IPS-18c (cell line): Measurements from ENCODE around the gene PSEN1.

ENCODE experiments used
- H3K4me3 ChIP-seq: 2 replicates; pipeline ENCODE4 v1.7.0; 2013; ENCODE audit warnings: low read depth, mild to moderate bottlenecking, low read length, moderate library complexity; ENCODE audit not compliant: insufficient read depth
- H3K9me3 ChIP-seq: one replicate; pipeline ENCODE4 v1.6.1; 2013; ENCODE audit warnings: mild to moderate bottlenecking, low read length, moderate library complexity; ENCODE audit not compliant: control insufficient read depth, insufficient read depth

The PSEN1 gene

DNA sequence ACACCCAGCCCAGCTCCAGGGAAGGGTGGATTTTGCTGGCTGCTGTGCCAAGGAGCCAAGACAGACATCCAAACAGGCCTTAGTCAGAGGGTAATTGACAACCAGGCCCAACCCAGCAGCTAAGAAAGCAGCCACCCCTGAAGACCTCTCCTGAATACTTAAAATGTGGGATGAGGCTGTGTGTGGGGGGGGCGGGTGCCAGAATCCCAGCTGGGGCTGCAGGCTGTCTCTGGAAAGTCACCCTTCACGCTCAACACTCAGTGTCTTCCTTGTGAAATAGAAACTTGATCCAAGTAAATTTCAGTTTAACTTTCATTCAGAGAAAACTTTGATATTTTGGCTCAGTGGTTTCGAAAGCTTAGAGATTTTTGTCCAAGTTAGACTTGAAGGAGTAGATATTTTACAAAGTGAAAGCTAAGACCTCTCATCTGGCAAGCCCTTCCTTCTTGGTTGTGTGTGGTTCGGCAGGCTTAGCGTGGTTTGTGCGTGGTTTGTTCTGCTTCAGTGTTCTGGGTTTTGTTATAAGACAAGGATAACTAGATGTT, 106.1 kb downstream of the PSEN1 start:
- Histone ChIP-seq H3K4me3 (no peak overlapping the region), H3K9me3 (no peaks in the 10 kb centered on the region)

DNA sequence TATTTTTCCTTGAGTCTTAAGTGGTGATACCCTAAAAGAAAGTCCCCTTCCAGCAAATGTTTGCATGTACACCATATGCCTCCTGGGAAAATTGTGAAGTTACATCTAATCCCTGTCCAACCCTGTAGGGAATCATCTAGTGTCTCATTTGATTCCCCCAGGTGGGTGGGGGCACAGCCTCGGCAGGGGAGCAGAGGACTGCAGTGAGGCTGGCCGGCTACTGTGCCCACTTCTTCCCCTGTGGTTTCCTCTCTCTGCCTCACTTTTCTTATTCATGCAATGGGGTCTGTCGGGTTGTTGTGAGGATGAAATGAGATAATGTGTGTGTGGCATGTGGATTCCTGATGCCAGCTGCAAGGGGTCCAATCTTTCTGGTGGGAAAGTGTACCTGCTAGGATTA, 107.0 kb downstream of the PSEN1 start:
- Histone ChIP-seq H3K4me3 (no peak overlapping the region), H3K9me3 (no peaks in the 10 kb centered on the region)

DNA sequence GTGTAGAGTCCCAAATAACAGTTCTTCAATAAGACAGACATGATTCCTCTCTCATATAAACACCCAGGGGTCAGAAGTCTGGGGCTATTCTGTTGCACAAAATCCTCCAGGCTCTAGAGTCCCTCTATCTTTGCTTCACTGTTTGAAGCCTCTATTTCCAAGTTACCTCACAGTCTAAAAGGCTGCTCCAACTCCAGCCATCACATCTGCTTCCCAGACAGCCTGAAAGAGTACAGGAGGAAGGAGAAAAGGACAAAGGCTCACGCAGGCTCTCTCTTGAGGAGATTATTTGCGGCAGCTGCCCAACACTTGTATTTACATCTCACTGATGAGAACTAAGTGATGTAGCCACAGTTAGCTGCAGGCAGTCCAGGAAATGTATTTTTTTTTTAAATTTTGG, 107.4 kb downstream of the PSEN1 start:
- no peak overlapping the region for H3K4me3 ChIP-seq
- no peaks in the 10 kb centered on the region for H3K9me3 ChIP-seq

DNA sequence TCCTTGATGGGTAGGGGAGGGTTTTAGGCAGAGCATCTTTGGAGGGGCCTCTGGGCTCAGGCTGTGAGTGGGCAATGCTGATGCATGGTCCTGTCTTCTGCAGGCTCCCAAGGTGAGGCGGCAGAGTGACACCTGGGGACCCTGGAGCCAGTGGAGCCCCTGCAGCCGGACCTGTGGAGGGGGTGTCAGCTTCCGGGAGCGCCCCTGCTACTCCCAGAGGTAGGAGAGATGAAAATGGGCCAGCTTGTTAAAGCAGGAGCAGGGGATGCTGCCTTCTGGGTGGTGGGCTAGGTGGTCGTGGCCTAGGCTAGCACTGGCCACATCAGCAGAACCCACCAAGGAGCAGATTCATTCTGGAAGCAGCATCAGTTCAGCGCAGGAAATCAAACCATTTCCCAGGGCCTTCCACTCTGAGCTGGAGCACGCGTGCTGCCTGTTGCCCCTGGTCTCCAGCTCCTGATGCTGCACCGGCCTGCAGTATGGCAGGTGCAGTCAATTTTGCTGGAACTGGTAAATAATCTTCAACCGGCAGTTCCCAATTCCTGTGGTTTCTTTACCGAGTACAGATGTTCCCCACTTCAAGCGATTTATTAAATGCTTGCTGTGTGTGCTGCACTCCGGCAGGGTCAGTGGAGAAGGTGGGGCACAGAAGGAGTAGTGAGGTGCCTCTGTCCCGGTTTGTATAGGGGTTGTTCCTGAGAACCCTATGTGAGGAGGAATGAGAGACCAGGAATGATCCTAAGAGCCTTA, 108.4 kb downstream of the PSEN1 start:
- Histone ChIP-seq H3K4me3 (no peak overlapping the region), H3K9me3 (no peaks in the 10 kb centered on the region)

DNA sequence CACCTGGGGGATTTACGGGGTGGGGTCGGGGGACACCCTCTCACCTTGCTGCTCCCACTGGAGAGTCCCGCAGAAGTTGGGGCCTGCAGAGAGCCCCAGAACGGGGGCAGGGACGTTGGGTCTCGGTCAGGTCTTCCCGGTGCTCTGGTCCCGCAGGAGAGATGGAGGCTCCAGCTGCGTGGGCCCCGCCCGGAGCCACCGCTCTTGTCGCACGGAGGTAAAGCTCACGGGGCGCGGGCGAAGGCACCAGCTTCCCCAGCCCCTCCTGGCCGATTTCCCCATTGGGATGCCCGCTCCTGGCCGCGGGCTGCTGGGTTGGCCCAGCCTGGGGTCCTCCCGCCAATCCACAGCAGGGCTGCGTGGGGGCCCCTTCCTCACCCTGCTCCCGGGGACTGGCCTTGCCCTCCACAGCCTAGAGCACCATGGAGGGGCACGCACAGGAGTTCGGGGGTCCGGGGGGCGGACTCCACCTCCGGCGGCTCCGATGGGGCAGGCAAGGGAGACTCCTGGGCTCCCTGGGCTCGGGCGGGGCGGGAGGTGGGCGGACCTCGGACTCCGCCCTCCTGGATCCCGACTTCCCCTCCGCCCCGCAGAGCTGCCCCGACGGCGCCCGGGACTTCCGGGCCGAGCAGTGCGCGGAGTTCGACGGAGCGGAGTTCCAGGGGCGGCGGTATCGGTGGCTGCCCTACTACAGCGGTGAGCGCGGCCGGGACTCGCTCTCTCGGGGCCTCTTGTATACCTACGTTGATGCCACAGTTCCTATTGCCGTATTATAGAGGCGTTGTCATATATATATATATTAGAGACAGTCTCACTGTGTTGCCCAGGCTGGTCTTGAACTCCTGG, 109.4 kb downstream of the PSEN1 start:
- Histone ChIP-seq H3K9me3 (no peaks in the 10 kb centered on the region), H3K4me3 (peak overlapping the region; percentile 20; the same call in 1 of the 2 replicates)

DNA sequence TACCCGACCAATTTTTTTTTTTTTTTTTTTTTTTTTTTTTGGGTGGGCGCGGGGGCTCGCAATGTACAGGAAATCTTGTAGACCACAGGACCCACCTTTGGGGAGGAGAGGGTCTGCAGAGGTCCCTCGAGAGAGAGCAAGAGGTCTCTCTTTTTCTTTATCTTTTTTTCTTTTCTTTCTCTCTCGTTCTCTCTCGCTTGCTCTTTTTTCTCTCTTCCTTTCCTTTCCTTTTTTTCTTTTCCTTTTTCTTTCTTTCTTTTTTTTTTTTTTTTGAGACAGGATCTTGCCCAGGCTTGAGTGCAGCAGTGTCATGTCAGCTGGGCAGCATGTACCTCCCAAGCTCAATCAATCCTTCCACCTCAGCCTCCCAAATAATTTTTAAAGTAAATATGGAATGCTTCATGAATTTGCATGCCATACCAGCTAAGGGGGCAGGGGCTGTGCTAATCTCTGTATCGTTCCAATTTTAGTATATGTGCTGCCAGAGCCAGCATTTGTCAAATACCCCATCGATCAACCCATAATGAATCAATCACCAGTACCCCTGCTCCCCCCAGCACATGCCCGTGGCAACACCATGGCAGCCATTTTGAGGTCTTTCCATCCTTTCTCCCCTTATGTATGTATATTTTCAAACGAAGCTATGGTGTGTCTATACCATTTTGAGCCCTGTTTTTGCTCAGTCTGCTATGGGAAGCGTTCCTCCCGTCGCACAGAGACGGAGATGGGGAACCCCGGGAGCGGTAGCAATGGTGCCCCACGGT, 110.3 kb downstream of the PSEN1 start:
- no peaks in the 10 kb centered on the region for H3K9me3 ChIP-seq
- no peak overlapping the region for H3K4me3 ChIP-seq

DNA sequence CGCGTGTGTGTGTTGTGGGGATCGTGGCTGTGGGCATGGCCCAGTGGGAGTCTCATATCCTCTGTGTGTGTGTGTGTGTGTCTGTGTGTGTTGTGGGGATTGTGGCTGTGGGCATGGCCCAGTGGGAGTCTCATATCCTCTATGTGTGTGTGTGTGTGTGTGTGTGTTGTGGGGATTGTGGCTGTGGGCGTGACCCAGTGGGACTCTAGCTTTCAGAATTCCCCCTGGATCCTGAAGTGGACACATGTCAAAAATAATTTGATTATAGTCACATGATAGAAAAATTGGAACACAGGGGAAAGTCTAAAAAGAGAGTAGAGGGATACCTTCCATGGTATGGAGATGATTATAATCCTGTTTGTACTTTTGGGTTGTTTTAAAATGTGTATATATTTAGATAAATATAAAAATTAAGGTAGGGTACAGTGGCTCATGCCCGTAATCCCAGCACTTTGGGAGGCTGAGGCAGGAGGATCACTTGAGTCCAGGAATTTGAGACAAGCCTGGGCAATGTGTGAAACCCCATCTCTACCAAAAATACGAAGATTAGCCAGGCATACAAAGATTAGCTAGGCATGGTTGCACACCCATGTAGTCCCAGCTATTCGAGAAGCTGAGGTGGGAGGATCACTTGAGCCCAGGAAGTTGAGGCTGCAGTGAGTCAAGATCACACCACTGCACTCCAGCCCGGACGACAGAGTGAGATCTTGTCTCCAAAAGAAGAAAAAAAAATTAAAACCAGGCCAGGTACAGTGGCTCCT, 112.0 kb downstream of the PSEN1 start:
- H3K4me3 ChIP-seq = no peak overlapping the region
- H3K9me3 ChIP-seq = no peaks in the 10 kb centered on the region

DNA sequence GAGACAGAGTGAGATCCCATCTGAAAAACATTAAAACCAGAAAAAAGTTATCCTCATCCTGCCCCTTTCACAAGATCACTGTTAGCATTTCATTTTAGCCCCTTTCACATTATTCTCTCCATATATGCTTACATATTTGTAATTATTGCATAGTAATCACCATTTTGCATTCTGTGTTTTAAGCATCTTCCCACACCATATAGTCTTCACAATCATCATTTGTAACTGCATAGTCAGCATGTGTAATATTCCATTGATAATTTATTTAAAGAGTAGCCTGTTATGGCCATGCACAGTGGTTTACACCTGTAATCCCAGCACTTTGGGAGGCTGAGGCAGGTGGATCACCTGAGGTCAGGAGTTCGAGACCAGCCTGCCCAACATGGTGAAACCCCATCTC, 112.8 kb downstream of the PSEN1 start:
- H3K9me3 ChIP-seq = no peaks in the 10 kb centered on the region
- H3K4me3 ChIP-seq = no peak overlapping the region

DNA sequence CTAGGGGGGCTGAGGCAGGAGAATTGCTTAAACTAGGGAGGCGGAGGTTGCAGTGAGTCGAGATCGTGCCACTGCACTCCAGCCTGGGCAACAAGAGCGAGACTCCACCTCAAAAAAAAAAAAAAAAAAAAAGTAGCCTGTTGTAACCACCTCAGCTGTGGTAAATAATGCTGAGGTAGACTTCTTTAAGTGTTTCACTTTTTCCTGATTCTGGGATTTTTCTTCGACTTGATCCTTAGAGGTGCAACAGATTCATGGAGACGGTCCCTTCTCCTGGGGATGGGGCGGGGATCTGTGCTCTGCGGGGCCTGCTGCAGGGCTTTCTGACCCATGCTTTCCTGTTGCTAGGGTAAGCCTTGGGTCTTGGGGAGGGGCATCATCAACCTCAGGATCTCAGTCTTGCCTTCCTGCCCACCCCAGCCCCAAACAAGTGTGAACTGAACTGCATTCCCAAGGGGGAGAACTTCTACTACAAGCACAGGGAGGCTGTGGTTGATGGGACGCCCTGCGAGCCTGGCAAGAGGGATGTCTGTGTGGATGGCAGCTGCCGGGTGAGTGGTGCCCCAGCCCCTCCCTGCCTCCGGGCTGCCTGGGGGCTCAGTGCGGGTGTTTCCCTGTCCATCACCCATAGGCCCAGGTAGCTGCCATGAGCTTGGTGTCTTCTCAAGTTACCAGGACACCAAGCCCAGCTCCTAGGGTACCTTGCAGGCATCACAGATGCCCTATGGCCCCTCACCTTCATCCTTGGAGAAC, 113.4 kb downstream of the PSEN1 start:
- H3K4me3 ChIP-seq = no peak overlapping the region
- no peaks in the 10 kb centered on the region for H3K9me3 ChIP-seq

DNA sequence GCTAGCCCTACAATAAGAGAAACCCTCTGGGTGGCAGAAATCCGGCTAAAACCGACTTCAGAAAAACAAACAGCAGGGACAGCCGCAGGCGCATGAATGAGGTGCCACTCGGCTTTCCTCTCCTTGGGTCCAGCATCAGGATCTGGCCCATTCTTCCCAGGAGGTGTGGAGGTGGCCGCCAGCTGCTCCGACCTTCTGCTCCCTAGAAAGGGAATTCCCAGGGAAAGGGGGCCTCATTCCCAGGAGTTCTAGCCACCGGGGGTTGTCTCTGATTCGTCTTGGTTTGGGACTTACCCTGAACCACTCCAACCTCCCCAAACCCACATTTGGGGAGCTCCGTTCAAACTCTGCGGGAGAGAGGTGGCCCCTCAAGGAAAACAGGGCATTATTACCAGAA, 114.0 kb downstream of the PSEN1 start:
- Histone ChIP-seq H3K9me3 (no peaks in the 10 kb centered on the region), H3K4me3 (no peak overlapping the region)

DNA sequence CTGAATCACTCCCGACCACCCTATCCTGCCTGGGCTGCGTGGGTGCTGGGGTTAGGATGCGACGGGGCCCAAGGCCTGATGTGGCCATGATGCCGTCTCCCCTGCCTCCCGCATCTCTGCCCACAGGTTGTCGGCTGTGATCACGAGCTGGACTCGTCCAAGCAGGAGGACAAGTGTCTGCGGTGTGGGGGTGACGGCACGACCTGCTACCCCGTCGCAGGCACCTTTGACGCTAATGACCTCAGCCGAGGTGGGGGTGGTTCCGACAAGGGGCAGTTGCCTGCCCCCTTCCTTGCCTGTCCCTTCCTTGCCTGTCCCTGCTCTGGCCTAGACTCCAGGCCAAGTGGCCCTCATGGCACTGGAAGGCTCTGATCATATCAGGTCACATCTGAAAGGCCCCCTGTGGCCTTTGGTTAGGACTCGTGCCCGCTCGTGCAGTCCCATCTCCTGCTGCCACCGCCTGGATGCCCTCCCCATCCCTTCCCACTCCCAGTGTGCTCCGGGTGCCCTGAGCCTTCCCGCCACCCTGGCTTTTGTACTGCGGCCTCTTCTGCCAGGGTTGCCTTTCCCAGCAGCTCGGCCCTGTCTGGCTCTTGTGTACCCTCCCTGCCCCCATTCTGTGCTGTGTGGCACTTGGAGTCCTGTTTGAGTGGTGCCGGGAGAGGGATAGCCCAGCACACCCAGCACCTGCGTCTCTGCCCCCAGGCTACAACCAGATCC, 114.6 kb downstream of the PSEN1 start:
- no peak overlapping the region for H3K4me3 ChIP-seq
- no peaks in the 10 kb centered on the region for H3K9me3 ChIP-seq

DNA sequence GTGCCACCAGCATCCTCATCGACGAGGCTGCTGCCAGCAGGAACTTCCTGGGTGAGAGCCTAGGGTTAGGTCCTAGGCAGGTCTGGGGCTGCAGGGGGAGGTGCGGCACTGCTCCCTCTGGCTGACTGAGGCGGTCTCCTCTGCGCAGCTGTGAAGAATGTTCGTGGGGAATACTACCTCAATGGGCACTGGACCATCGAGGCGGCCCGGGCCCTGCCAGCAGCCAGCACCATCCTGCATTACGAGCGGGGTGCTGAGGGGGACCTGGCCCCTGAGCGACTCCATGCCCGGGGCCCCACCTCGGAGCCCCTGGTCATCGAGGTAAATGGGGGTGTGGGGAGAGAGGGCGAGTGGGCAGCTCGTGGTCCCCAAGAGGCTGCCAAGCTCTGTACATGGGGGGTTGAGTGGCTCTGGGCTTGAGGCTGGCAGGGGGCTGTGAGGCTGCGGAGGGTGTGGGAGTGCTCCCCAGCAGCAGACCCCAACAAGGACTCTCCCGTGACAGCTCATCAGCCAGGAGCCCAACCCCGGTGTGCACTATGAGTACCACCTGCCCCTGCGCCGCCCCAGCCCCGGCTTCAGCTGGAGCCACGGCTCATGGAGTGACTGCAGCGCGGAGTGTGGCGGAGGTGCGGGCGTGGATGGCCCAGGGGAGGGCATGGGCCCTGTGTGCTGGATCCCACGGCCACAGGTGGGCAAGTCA, 115.4 kb downstream of the PSEN1 start:
- no peaks in the 10 kb centered on the region for H3K9me3 ChIP-seq
- no peak overlapping the region for H3K4me3 ChIP-seq

DNA sequence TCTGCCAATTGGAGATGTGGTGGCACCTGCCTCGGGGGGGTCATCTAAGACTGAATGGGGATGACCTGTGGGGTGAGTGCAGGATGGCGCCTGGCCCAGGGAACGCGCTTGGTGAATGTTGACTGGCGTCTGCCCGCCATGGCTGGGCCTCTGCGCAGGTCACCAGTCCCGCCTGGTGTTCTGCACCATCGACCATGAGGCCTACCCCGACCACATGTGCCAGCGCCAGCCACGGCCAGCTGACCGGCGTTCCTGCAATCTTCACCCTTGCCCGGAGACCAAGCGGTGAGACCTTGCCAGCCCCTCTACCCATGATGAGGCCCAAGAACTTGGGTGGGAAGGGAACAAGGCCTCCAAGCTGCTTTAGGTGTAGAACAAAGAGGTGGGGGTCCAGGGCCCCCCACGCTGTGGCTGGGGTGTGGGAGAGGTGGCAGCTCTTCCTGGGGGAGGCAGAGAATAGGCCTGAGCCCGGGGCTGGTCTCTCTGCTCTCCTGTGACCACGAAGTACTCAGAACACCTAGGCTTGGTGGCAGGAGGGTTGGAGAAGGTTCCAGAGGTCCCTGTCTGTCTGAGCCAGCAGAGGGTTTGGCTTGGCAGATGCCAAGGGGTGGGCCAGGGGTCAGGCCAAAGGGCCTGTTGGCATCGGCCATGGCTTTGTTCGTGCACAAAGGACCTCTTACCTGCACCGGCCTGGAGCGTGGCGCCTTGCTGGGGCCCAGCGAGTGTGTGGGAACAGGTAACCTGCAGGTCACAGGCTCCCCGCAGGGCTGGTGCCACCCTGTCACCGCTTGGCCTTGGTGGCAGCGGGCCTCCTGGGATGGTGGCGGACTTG, 116.4 kb downstream of the PSEN1 start:
- H3K4me3 ChIP-seq = no peak overlapping the region
- H3K9me3 ChIP-seq = no peaks in the 10 kb centered on the region

DNA sequence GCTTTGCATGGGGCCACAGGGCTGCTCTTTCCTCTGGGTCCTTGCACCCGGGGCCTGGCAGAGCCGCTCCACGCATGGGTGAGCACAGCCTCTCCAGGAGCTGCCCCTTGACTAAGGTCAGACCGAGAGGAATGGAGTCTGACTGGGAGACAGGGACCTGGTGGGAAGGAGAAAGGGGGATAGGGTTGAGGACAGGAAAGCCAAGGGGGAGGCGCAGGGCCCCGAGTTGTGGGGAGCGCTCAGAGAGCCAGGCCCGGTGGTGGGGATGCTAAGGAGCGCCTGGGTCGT, 117.0 kb downstream of the PSEN1 start:
- Histone ChIP-seq H3K4me3 (no peak overlapping the region), H3K9me3 (no peaks in the 10 kb centered on the region)

DNA sequence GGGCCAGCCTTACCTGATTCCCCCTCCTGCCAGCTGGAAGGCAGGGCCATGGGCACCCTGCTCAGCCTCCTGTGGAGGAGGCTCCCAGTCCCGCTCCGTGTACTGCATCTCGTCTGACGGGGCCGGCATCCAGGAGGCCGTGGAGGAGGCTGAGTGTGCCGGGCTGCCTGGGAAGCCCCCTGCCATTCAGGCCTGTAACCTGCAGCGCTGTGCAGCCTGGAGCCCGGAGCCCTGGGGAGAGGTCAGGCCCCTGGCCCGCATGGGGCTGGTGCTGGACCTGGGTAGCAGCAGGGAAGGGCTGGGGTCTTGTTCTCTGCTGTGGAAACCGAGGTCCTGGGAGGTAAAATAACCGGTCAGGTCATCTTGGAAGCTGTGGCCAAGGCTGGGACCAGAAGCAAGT, 117.4 kb downstream of the PSEN1 start:
- Histone ChIP-seq H3K4me3 (no peak overlapping the region), H3K9me3 (no peaks in the 10 kb centered on the region)
